IMR-90 (cell line): ENCODE data around the gene TECPR2. TPM values are rescaled to one million over a fixed set of nuclear protein-coding genes. Genes with fewer than 3 reads are reported as not detected.
A peak's percentile ranks its signal among the peaks of the same experiment; 100 is the strongest.
"Not testable (repeated sequence)": the region's sequence is repeated elsewhere in the genome, so short reads cannot be mapped to it uniquely, and the experiment has no call there.

Source experiments
- ATAC-seq: fragments of 200-7000 bp; cut with Tn5 transposase; 2 replicates; pipeline ENCODE4 v1.9.1; 2020; ENCODE audit warnings: low read depth, mild to moderate bottlenecking, moderate library complexity
- BruUV-seq: library from RNA; stranded (reverse); fragments of 400-500 nt; replicated peaks from 2 replicates; lab custom pipeline; 2021; lab: Mats Ljungman, UMichigan
- CTCF ChIA-PET: fragments of 300-600 bp; formaldehyde crosslinking; extraction: SDS; loops from one replicate; lab custom pipeline; 2021; ENCODE audit warnings: antibody characterized with exemption; lab: Yijun Ruan, JAX
- POLR2A ChIA-PET: fragments of 300-600 bp; sonication (Branson Sonifier 250); formaldehyde crosslinking; loops from one replicate; lab custom pipeline; 2022; ENCODE audit warnings: antibody characterized with exemption; ENCODE audit not compliant: unreplicated experiment; lab: Charles Lee
- DNase-seq: peaks from one replicate; pipeline ENCODE4 v3.0.0; 2013
- H2AFZ ChIP-seq: replicated peaks from 2 replicates; pipeline ENCODE3; 2013; ENCODE audit warnings: low read length, mild to moderate bottlenecking; ENCODE audit not compliant: poor library complexity
- H2AK5ac ChIP-seq: 2 replicates; pipeline ENCODE4 v1.6.1; 2013; ENCODE audit warnings: low read depth, low read length, inconsistent platforms
- H2AK9ac ChIP-seq: replicated peaks from 2 replicates; pipeline ENCODE3; 2013; ENCODE audit warnings: mild to moderate bottlenecking, low read depth, low read length, moderate library complexity; ENCODE audit not compliant: poor library complexity
- H2BK120ac ChIP-seq: 2 replicates; pipeline ENCODE4 v1.6.1; 2013; ENCODE audit warnings: low read depth, low read length, inconsistent platforms
- H2BK15ac ChIP-seq: 3 replicates; pipeline ENCODE4 v1.6.1; 2013; ENCODE audit warnings: low read depth, low read length, inconsistent platforms
- H2BK20ac ChIP-seq: 2 replicates; pipeline ENCODE4 v1.6.1; 2013; ENCODE audit warnings: low read depth, mild to moderate bottlenecking, inconsistent platforms, low read length, moderate library complexity
- H2BK5ac ChIP-seq: 2 replicates; pipeline ENCODE4 v1.6.1; 2013; ENCODE audit warnings: mild to moderate bottlenecking, low read depth, low read length, inconsistent platforms; ENCODE audit not compliant: poor library complexity, severe bottlenecking
- H3K14ac ChIP-seq: replicated peaks from 2 replicates; pipeline ENCODE4 v1.6.1; 2013; ENCODE audit warnings: low read depth, low read length, inconsistent platforms
- H3K18ac ChIP-seq: 2 replicates; pipeline ENCODE4 v1.6.1; 2013; ENCODE audit warnings: low read depth, low read length, control low read depth
- H3K23ac ChIP-seq: 2 replicates; pipeline ENCODE4 v1.6.1; 2013; ENCODE audit warnings: low read depth, low read length, inconsistent platforms
- H3K27ac ChIP-seq: 2 replicates; pipeline ENCODE4 v1.5.1; 2013; ENCODE audit warnings: mild to moderate bottlenecking, control low read depth, low read length; ENCODE audit not compliant: insufficient read depth
- H3K27me3 ChIP-seq: 2 replicates; pipeline ENCODE4 v1.6.1; 2013; ENCODE audit warnings: low read length; ENCODE audit not compliant: control insufficient read depth, insufficient read depth
- H3K36me3 ChIP-seq: 2 replicates; pipeline ENCODE4 v1.6.1; 2013; ENCODE audit warnings: low read length, mixed read lengths; ENCODE audit not compliant: control insufficient read depth, insufficient read depth
- H3K4ac ChIP-seq: 2 replicates; pipeline ENCODE4 v1.6.1; 2013; ENCODE audit warnings: low read depth, low read length, inconsistent platforms
- H3K4me1 ChIP-seq: 2 replicates; pipeline ENCODE4 v1.6.1; 2013; ENCODE audit warnings: low read length, mixed read lengths; ENCODE audit not compliant: control insufficient read depth, insufficient read depth
- H3K4me2 ChIP-seq: 2 replicates; pipeline ENCODE4 v1.6.1; 2013; ENCODE audit warnings: low read depth, mild to moderate bottlenecking, control low read depth, low read length, moderate library complexity
- H3K4me3 ChIP-seq: 2 replicates; pipeline ENCODE4 v1.5.1; 2013; ENCODE audit warnings: low read depth, mild to moderate bottlenecking, control low read depth, low read length, moderate library complexity; ENCODE audit not compliant: insufficient read depth
- H3K56ac ChIP-seq: 2 replicates; pipeline ENCODE4 v1.6.1; 2013; ENCODE audit warnings: low read length, inconsistent platforms; ENCODE audit not compliant: insufficient read depth; ENCODE audit errors: extremely low read depth
- H3K79me1 ChIP-seq, 2 experiments: 2 replicates each; pipeline ENCODE4 v1.6.1; 2013; ENCODE audit warnings: low read length in 2 of 2, inconsistent platforms in 1 of 2, low read depth in 1 of 2
- H3K9ac ChIP-seq: 2 replicates; pipeline ENCODE4 v1.6.1; 2013; ENCODE audit warnings: low read depth, low read length, control low read depth
- H3K9me1 ChIP-seq: 2 replicates; pipeline ENCODE4 v1.6.1; 2013; ENCODE audit warnings: low read length, inconsistent platforms; ENCODE audit not compliant: insufficient read depth
- H3K9me3 ChIP-seq: 2 replicates; pipeline ENCODE4 v1.6.1; 2013; ENCODE audit warnings: low read length; ENCODE audit not compliant: control insufficient read depth, insufficient read depth
- H4K20me1 ChIP-seq: 2 replicates; pipeline ENCODE4 v1.6.1; 2013; ENCODE audit warnings: low read length, inconsistent platforms; ENCODE audit not compliant: insufficient read depth
- H4K5ac ChIP-seq: 2 replicates; pipeline ENCODE4 v1.6.1; 2013; ENCODE audit warnings: mild to moderate bottlenecking, low read depth, low read length, control low read depth
- H4K8ac ChIP-seq, 2 experiments: 2 replicates each; pipeline ENCODE4 v1.6.1; 2013; ENCODE audit warnings: low read depth in 2 of 2, low read length in 2 of 2, control low read depth in 1 of 2, inconsistent platforms in 1 of 2
- H4K91ac ChIP-seq: 2 replicates; pipeline ENCODE4 v1.6.1; 2013; ENCODE audit warnings: low read depth, low read length, inconsistent platforms; ENCODE audit not compliant: insufficient read depth
- WGBS, 2 experiments: methylation state at CpG; one replicate each; pipeline versions ENCODE4 v1.1.5 to v1.1.7; 2013; ENCODE audit warnings: missing lambda C conversion rate in 2 of 2; ENCODE audit not compliant: insufficient read length in 1 of 2; ENCODE audit errors: extremely low coverage in 2 of 2; 5-methylcytosine and 5-hydroxymethylcytosine counted together
- dilution Hi-C: fragments of 300-500 bp; cut with HindIII; formaldehyde crosslinking; loops from one replicate; pipeline ENCODE4 v1.14.3; 2018; ENCODE audit warnings: low sequenced_read_pairs; ENCODE audit not compliant: unreplicated experiment
- in situ Hi-C: fragments of 300-500 bp; cut with MboI; formaldehyde crosslinking; loops from 3 replicates; pipeline ENCODE4 v1.14.3; 2019; ENCODE audit warnings: low sequenced_read_pairs, inconsistent platforms, mixed read lengths
- intact Hi-C: fragments of 100-400 bp; cut with micrococcal nuclease; formaldehyde crosslinking; loops from 2 replicates; pipeline ENCODE4 v1.10.0; 2022
- polyA plus RNA-seq, 3 experiments: library from polyadenylated mRNA; depleted of rRNA; stranded (reverse); fragments of >200 nt; gene quantifications; 2 replicates each; pipeline ENCODE4 v1.2.3, GENCODE V29; 2012; ENCODE audit warnings: low replicate concordance in 1 of 3
- total RNA-seq: library from RNA; depleted of rRNA; stranded (reverse); fragments of >200 nt; gene quantifications from 2 replicates; pipeline ENCODE4 v1.2.3, GENCODE V29; 2012

TECPR2 gene
- total and polyA plus RNA-seq, 2 of the 4 experiments (the other 2 are of a cell fraction) = 9.5 to 11.7 TPM

- H3K4ac ChIP-seq, POLR2A ChIA-PET, dilution Hi-C loops, H3K56ac ChIP-seq, H3K4me2 ChIP-seq, ATAC-seq, H3K4me3 ChIP-seq, H2AFZ ChIP-seq, H3K23ac ChIP-seq, H3K27ac ChIP-seq, H2AK9ac ChIP-seq, H2BK20ac ChIP-seq, H3K14ac ChIP-seq, H2BK120ac ChIP-seq, BruUV-seq, H3K27me3 ChIP-seq, H4K5ac ChIP-seq, H4K8ac ChIP-seq, H2BK5ac ChIP-seq, H2BK15ac ChIP-seq, H4K20me1 ChIP-seq, H3K9me1 ChIP-seq, H3K4me1 ChIP-seq, intact Hi-C loops, H4K91ac ChIP-seq, H3K9me3 ChIP-seq, CTCF ChIA-PET, H3K9ac ChIP-seq, H2AK5ac ChIP-seq, in situ Hi-C loops, H3K18ac ChIP-seq: not testable (repeated sequence)
- 100% methylated on average over 5 of the region's 9 CpGs; no CpG with 5 or more reads in 1 of the 2 experiments for WGBS, 2 experiments
- Histone ChIP-seq H3K36me3 (peaks cover 51% of the 10 kb centered on the region), H3K79me1 (peaks cover 5 to 11% of the 10 kb centered on the region in 2 experiments; a peak in 3 of 4 replicates)
- peak; percentile 32 for DNase-seq
Observed at GRCh38 chr14:102351593-102351992, 11.1 kb upstream of the TECPR2 start.
